Measurements from ENCODE around the gene TMCC3.

TMCC3 gene

GRCh38 chr12:94649349-94650142, 811 bp downstream of the TMCC3 start:
- DNase-seq (ENCODE audit: low read depth) = no peak
- TF ChIP-seq, protein P1, sequence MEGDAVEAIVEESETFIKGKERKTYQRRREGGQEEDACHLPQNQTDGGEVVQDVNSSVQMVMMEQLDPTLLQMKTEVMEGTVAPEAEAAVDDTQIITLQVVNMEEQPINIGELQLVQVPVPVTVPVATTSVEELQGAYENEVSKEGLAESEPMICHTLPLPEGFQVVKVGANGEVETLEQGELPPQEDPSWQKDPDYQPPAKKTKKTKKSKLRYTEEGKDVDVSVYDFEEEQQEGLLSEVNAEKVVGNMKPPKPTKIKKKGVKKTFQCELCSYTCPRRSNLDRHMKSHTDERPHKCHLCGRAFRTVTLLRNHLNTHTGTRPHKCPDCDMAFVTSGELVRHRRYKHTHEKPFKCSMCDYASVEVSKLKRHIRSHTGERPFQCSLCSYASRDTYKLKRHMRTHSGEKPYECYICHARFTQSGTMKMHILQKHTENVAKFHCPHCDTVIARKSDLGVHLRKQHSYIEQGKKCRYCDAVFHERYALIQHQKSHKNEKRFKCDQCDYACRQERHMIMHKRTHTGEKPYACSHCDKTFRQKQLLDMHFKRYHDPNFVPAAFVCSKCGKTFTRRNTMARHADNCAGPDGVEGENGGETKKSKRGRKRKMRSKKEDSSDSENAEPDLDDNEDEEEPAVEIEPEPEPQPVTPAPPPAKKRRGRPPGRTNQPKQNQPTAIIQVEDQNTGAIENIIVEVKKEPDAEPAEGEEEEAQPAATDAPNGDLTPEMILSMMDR (IDR thresholded peaks at IDR 0.05; ENCODE audit: control insufficient read depth, insufficient read depth, low read depth, low read length, missing control alignments) = no peak
- no peak overlapping the region; the same call in 1 of the 2 replicates for H3K4me3 ChIP-seq (ENCODE audit: control insufficient read depth, low read depth, low read length)

- TF ChIP-seq, protein P1 (IDR thresholded peaks at IDR 0.05; ENCODE audit: control insufficient read depth, insufficient read depth, low read depth, low read length, missing control alignments) = no peak
- no peak overlapping the region for H3K4me3 ChIP-seq (ENCODE audit: control insufficient read depth, low read depth, low read length)
- no peak for DNase-seq (ENCODE audit: low read depth)
These were observed 1.8 kb downstream of the TMCC3 start for GRCh38 chr12:94648578-94648977.

DNA sequence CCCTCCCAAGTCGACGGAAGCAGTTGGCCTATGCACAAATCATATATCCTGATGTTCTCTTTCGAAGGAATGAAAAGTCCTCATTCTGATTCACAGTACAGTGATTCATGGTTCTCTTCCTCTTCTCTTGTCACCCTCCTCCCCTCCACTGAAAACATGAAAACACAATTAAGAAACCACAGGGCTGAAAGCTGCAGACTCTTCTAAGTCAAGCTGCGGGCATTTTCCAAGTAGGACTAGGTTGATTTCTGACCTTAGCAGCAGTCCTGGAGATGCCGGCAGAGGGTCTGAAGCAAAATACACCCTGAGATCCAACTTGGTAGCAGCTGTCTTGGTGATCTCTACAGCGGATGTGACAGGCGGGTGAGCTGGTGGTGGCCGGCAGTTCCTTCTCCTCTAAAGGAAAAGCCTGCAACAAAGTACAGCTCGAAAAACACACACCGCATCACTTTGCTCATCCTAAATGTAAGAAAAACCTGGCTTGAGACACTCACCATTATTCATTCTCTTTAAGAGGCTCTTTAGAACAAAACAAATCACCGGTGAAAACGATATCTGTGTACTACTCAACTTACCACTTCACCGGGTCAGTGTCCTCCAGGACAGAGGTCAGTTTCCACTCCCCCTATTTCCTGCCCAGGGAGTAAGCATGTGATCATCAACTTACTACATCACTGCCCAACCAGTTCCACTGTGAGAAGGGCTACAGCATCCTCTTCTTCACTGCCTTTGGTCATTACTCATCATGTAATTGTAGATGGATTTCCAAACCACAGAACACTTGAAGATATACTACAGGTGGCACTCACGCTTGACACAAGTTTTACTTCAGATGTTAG, 6.0 kb downstream of the TMCC3 start:
- peak; percentile 32 for DNase-seq (ENCODE audit: low read depth)
- TF ChIP-seq, protein P1 (IDR thresholded peaks at IDR 0.05; ENCODE audit: control insufficient read depth, insufficient read depth, low read depth, low read length, missing control alignments) = no peak
- no peak overlapping the region; the same call in 1 of the 2 replicates for H3K4me3 ChIP-seq (ENCODE audit: control insufficient read depth, low read depth, low read length)

DNA sequence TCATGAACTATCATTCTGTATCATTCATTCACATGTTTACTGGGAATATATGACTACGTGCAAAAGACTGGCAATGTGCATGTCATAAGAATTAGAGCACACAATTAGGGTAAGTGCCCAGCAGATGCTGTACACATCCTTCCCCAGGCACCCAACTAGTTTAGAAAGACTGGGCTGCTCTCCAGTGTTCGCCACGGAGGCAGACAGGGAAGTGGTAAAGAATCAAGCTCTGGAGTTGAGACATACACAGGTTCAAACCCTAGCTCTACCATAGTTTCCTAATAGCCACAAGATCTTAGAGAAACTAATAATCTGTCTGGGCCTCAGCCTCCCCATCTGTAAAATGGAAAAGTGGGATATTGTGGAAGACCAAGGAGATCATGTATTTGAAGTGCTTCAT, 6.8 kb downstream of the TMCC3 start:
- no peak for DNase-seq (ENCODE audit: low read depth)
- H3K4me3 ChIP-seq (ENCODE audit: control insufficient read depth, low read depth, low read length) = no peak overlapping the region

DNA sequence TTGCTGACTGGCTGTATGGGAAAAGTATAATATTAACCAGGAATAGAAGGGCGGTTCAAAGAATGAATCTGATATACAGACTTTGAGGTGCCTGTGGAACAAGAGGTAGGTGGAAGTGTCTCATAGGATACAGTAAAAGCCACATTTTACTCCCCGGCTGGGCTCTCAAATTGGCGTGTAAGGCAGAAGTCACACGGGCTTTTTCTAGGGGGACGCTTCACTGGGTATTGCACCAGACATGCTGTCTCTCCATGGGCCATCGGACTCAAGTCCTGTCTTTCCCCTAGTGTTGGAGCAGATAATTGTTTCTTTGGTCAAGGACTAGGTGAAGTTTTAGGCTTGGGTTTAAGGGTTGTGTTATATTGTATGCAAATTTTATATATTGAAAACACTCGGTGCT, 9.1 kb downstream of the TMCC3 start:
- no peak for DNase-seq (ENCODE audit: low read depth)
- TF ChIP-seq, protein P1 (IDR thresholded peaks at IDR 0.05; ENCODE audit: control insufficient read depth, insufficient read depth, low read depth, low read length, missing control alignments) = no peak
- H3K4me3 ChIP-seq (ENCODE audit: control insufficient read depth, low read depth, low read length) = no peak overlapping the region

More for the DNA sequence above, 6.8 kb downstream of the TMCC3 start:
- TF ChIP-seq, protein P1 (IDR thresholded peaks at IDR 0.05; ENCODE audit: control insufficient read depth, insufficient read depth, low read depth, low read length, missing control alignments) = no peak

- no peak overlapping the region for H3K4me3 ChIP-seq (ENCODE audit: control insufficient read depth, low read depth, low read length)
- peak; percentile 73 for DNase-seq (ENCODE audit: low read depth)
- TF ChIP-seq, protein P1 (IDR thresholded peaks at IDR 0.05; ENCODE audit: control insufficient read depth, insufficient read depth, low read depth, low read length, missing control alignments) = no peak
These were observed 10.0 kb downstream of the TMCC3 start for GRCh38 chr12:94640134-94640928.
